ENCODE data around the gene RELL2.

- no peak for TF ChIP-seq CTCF (conservative IDR thresholded peaks at IDR 0.05 in 1 of 2, IDR thresholded peaks at IDR 0.05 in 1 of 2; ENCODE audit: extremely low read depth in 1 of 2, insufficient read depth in 1 of 2, low read depth in 1 of 2, low read length in 2 of 2)
- no peak for TF ChIP-seq EZH2 (IDR thresholded peaks at IDR 0.05; ENCODE audit: borderline replicate concordance, low read length)
Observed at GRCh38 chr5:141647242-141647641, 10.4 kb downstream of the RELL2 start.
